GM23338 (cell line): ENCODE measurements around the gene GPR87.

Experiments used
- CREB1 ChIP-seq: fragments of 250-450 bp; sonication (Bioruptor Pico); IDR thresholded peaks from 2 replicates; pipeline ENCODE4 v1.5.0; 2020; ENCODE audit warnings: low read depth, mild to moderate bottlenecking, moderate library complexity
- EZH2 ChIP-seq: fragments of 200-600 bp; sonication (generic); IDR thresholded peaks from one replicate; pipeline ENCODE4 v1.8.0; 2017; ENCODE audit warnings: antibody characterized with exemption, mild to moderate bottlenecking, low read depth; ENCODE audit not compliant: unreplicated experiment
- EZH2phosphoT487 ChIP-seq: fragments of 200-600 bp; sonication (generic); IDR thresholded peaks from one replicate; pipeline ENCODE4 v1.8.1; 2018; ENCODE audit warnings: antibody characterized with exemption; ENCODE audit not compliant: unreplicated experiment
- JUNB ChIP-seq: IDR thresholded peaks from one replicate; pipeline ENCODE4 v1.6.1; 2016; ENCODE audit warnings: antibody characterized with exemption; ENCODE audit not compliant: unreplicated experiment
- POLR2AphosphoS5 ChIP-seq: IDR thresholded peaks from 2 replicates; pipeline ENCODE4 v1.6.1; 2016; ENCODE audit warnings: antibody characterized with exemption, low read depth
- ZNF114 ChIP-seq: fragments of 250-450 bp; sonication (Bioruptor Pico); IDR thresholded peaks from 2 replicates; pipeline ENCODE4 v1.5.0; 2020; ENCODE audit warnings: mild to moderate bottlenecking, moderate library complexity
- TF ChIP-seq, protein P1 (sequence below), 2 experiments: fragments of 200-600 bp in 1 of 2; sonication (generic) in 1 of 2; conservative IDR thresholded peaks; 2 replicates each; pipeline versions ENCODE4 v1.5.1 to v1.6.1; 2016 to 2017; ENCODE audit warnings: antibody characterized with exemption in 2 of 2, low read depth in 2 of 2, mild to moderate bottlenecking in 2 of 2, moderate library complexity in 1 of 2
- TF ChIP-seq, protein P2 (sequence below): IDR thresholded peaks from one replicate; pipeline ENCODE4 v1.6.1; 2018; ENCODE audit warnings: antibody characterized with exemption; ENCODE audit not compliant: unreplicated experiment

DNA sequence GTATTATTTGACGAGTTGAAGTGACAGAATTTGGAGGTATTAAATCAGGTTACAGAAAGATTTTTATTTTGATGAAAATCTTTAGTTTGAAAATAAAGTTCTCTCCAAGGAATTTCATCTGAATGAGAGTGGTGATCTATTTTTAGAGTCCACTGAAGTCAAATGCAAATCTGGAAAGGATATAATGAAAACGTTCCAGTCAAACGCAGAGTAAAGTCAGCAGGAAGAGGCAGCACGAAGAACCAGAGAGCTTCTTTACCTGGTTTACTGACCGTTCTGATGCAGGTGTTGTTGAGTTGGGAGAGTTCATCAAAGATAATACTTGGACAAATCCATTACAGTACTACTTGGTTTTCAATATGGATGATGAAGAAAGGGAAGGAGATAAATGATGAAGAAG, 47.0 kb downstream of the GPR87 start:
- TF ChIP-seq EZH2 (no peak), POLR2AphosphoS5 (no peak), CREB1 (CRISPR knock-in tag) (no peak), EZH2phosphoT487 (no peak), JUNB (no peak), ZNF114 (CRISPR knock-in tag) (no peak)
- TF ChIP-seq, protein P1, sequence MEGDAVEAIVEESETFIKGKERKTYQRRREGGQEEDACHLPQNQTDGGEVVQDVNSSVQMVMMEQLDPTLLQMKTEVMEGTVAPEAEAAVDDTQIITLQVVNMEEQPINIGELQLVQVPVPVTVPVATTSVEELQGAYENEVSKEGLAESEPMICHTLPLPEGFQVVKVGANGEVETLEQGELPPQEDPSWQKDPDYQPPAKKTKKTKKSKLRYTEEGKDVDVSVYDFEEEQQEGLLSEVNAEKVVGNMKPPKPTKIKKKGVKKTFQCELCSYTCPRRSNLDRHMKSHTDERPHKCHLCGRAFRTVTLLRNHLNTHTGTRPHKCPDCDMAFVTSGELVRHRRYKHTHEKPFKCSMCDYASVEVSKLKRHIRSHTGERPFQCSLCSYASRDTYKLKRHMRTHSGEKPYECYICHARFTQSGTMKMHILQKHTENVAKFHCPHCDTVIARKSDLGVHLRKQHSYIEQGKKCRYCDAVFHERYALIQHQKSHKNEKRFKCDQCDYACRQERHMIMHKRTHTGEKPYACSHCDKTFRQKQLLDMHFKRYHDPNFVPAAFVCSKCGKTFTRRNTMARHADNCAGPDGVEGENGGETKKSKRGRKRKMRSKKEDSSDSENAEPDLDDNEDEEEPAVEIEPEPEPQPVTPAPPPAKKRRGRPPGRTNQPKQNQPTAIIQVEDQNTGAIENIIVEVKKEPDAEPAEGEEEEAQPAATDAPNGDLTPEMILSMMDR (conservative IDR thresholded peaks at IDR 0.05; ENCODE audit: low read depth in 2 of 2): no peak
- TF ChIP-seq, protein P2, sequence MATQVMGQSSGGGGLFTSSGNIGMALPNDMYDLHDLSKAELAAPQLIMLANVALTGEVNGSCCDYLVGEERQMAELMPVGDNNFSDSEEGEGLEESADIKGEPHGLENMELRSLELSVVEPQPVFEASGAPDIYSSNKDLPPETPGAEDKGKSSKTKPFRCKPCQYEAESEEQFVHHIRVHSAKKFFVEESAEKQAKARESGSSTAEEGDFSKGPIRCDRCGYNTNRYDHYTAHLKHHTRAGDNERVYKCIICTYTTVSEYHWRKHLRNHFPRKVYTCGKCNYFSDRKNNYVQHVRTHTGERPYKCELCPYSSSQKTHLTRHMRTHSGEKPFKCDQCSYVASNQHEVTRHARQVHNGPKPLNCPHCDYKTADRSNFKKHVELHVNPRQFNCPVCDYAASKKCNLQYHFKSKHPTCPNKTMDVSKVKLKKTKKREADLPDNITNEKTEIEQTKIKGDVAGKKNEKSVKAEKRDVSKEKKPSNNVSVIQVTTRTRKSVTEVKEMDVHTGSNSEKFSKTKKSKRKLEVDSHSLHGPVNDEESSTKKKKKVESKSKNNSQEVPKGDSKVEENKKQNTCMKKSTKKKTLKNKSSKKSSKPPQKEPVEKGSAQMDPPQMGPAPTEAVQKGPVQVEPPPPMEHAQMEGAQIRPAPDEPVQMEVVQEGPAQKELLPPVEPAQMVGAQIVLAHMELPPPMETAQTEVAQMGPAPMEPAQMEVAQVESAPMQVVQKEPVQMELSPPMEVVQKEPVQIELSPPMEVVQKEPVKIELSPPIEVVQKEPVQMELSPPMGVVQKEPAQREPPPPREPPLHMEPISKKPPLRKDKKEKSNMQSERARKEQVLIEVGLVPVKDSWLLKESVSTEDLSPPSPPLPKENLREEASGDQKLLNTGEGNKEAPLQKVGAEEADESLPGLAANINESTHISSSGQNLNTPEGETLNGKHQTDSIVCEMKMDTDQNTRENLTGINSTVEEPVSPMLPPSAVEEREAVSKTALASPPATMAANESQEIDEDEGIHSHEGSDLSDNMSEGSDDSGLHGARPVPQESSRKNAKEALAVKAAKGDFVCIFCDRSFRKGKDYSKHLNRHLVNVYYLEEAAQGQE: no peak
